Measurements from ENCODE around the gene ANGPTL7. TPM values are rescaled to one million over a fixed set of nuclear protein-coding genes. Genes with fewer than 3 reads are reported as not detected.

ANGPTL7 gene
- polyA plus RNA-seq, 1 experiment: not detected

GRCh38 chr1:11198257-11198656, 9.1 kb downstream of the ANGPTL7 start:
- CTCF ChIA-PET: no interaction called here

GRCh38 chr1:11198851-11199594, 9.9 kb downstream of the ANGPTL7 start:
- TF ChIP-seq CTCF (IDR thresholded peaks at IDR 0.05; ENCODE audit: insufficient read depth, low read depth, low read length): no peak
- CTCF ChIA-PET: no interaction called here
- Histone ChIP-seq H3K27me3 (ENCODE audit: control insufficient read depth, insufficient read depth, low read length) (no peaks in the 10 kb centered on the region), H3K36me3 (ENCODE audit: control insufficient read depth, insufficient read depth, low read length) (peaks cover 20% of the 10 kb centered on the region), H3K4me3 (ENCODE audit: low read depth, low read length) (no peak overlapping the region)
- POLR2A ChIA-PET: no interaction called here
- no peak for DNase-seq (ENCODE audit: low read depth)

More at GRCh38 chr1:11198257-11198656, 9.1 kb downstream of the ANGPTL7 start:
- H3K4me3 ChIP-seq (ENCODE audit: low read depth, low read length): no peak overlapping the region
- H3K27me3 ChIP-seq (ENCODE audit: control insufficient read depth, insufficient read depth, low read length): no peaks in the 10 kb centered on the region
- POLR2A ChIA-PET: no interaction called here
- DNase-seq (ENCODE audit: low read depth): no peak
- no peak for TF ChIP-seq CTCF (IDR thresholded peaks at IDR 0.05; ENCODE audit: insufficient read depth, low read depth, low read length)
- H3K36me3 ChIP-seq (ENCODE audit: control insufficient read depth, insufficient read depth, low read length): peaks cover 20% of the 10 kb centered on the region

- H3K27me3 ChIP-seq (ENCODE audit: control insufficient read depth, insufficient read depth, low read length): no peaks in the 10 kb centered on the region
- DNase-seq (ENCODE audit: low read depth): no peak
- H3K36me3 ChIP-seq (ENCODE audit: control insufficient read depth, insufficient read depth, low read length): peaks cover 8% of the 10 kb centered on the region
- POLR2A ChIA-PET: no interaction called here
- CTCF ChIA-PET: interaction anchor here (1.6 kb wide), 1 partner anchor 12 kb away, joined by 4 read pairs; no protein-coding TSS in a partner anchor
- no peak overlapping the region for H3K4me3 ChIP-seq (ENCODE audit: low read depth, low read length)
- no peak for TF ChIP-seq CTCF (IDR thresholded peaks at IDR 0.05; ENCODE audit: insufficient read depth, low read depth, low read length)
Measured at GRCh38 chr1:11204396-11205190, 15.4 kb downstream of the ANGPTL7 start.

- Histone ChIP-seq H3K4me3 (ENCODE audit: low read depth, low read length) (no peak overlapping the region), H3K27me3 (ENCODE audit: control insufficient read depth, insufficient read depth, low read length) (no peaks in the 10 kb centered on the region), H3K36me3 (ENCODE audit: control insufficient read depth, insufficient read depth, low read length) (peaks cover 17% of the 10 kb centered on the region)
- POLR2A ChIA-PET: interaction anchor here (0.6 kb wide), 1 partner anchor 29 kb away, joined by 3 read pairs; no protein-coding TSS in a partner anchor
- no peak for DNase-seq (ENCODE audit: low read depth)
- CTCF ChIA-PET: interaction anchor here (1.2 to 1.4 kb wide), 2 partner anchors 35 to 170 kb away, joined by 3 to 4 read pairs; no protein-coding TSS in a partner anchor
- no peak for TF ChIP-seq CTCF (IDR thresholded peaks at IDR 0.05; ENCODE audit: insufficient read depth, low read depth, low read length)
Measured at GRCh38 chr1:11207898-11208611, 18.9 kb downstream of the ANGPTL7 start.

Data from BJ (cell line).